ENCODE measurements around the gene CARD10.

DNA sequence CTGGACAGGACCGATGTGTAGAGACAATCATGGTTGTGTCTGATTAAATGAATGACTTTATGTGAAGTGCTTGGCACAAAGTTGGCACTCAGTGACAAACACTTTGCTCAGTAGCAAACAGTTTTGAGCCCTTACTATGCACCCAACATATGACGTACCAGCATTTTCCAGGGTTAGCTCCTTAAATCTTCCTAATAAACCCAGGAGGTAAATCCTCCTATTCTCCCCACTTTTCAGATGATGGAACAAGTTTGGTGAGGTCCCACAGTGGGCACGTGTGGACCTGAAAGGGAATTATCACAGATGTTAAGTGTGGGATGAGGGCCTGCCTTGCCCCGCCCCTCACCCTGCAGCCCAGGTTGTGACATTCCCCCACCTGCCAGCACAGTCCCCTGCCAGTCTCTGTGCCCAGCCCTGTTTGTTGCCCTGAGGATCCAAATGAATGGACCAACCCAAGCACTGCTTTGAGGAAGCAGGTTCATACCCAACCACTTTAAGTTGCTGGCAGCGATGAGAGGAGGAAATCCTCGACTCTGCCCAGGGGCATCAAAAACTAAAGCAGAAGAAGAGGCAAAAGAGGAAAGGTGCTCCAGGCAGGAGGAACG, 6.6 kb upstream of the CARD10 start:
- TF ChIP-seq, protein P1, sequence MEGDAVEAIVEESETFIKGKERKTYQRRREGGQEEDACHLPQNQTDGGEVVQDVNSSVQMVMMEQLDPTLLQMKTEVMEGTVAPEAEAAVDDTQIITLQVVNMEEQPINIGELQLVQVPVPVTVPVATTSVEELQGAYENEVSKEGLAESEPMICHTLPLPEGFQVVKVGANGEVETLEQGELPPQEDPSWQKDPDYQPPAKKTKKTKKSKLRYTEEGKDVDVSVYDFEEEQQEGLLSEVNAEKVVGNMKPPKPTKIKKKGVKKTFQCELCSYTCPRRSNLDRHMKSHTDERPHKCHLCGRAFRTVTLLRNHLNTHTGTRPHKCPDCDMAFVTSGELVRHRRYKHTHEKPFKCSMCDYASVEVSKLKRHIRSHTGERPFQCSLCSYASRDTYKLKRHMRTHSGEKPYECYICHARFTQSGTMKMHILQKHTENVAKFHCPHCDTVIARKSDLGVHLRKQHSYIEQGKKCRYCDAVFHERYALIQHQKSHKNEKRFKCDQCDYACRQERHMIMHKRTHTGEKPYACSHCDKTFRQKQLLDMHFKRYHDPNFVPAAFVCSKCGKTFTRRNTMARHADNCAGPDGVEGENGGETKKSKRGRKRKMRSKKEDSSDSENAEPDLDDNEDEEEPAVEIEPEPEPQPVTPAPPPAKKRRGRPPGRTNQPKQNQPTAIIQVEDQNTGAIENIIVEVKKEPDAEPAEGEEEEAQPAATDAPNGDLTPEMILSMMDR (IDR thresholded peaks at IDR 0.05): no peak
- no peak for TF ChIP-seq POLR2A (IDR thresholded peaks at IDR 0.05)
